OCI-LY3 (cell line): ENCODE data around the gene COL6A3.

Experiments
- H2AFZ ChIP-seq: fragments of 200-600, 300-600 bp; shearing (Covaris generic); 2 replicates; pipeline ENCODE4 v1.6.0; 2014; ENCODE audit warnings: antibody characterized with exemption, low read depth, low read length
- H3K27ac ChIP-seq: fragments of 200-600, 300-600 bp; sonication (generic); 2 replicates; pipeline ENCODE4 v1.5.1; 2014; ENCODE audit warnings: mild to moderate bottlenecking, low read length, moderate library complexity, mixed read lengths
- H3K27me3 ChIP-seq: fragments of 200-600, 300-600 bp; sonication (generic); 2 replicates; pipeline ENCODE4 v1.6.1; 2014; ENCODE audit warnings: low read depth, low read length, mixed read lengths
- H3K36me3 ChIP-seq: fragments of 200-600, 300-600 bp; sonication (generic); replicated peaks from 2 replicates; pipeline ENCODE3; 2014; ENCODE audit warnings: low read depth, low read length, mixed read lengths
- H3K4me1 ChIP-seq: fragments of 300-600, 200-600 bp; sonication (generic); 2 replicates; pipeline ENCODE4 v1.6.1; 2014; ENCODE audit warnings: low read length, mixed read lengths
- H3K4me2 ChIP-seq: fragments of 200-600, 300-600 bp; sonication (generic); 2 replicates; pipeline ENCODE4 v1.6.1; 2014; ENCODE audit warnings: low read length, mixed read lengths
- H3K4me3 ChIP-seq: fragments of 300-600, 200-600 bp; sonication (generic); 2 replicates; pipeline ENCODE4 v1.5.1; 2014; ENCODE audit warnings: antibody characterized with exemption, mild to moderate bottlenecking, low read length, moderate library complexity
- H3K79me2 ChIP-seq: fragments of 300-600, 200-600 bp; shearing (Covaris generic); 2 replicates; pipeline ENCODE4 v1.6.1; 2014; ENCODE audit warnings: mild to moderate bottlenecking, low read length, mixed read lengths
- H3K9ac ChIP-seq: fragments of 300-600, 200-600 bp; shearing (Covaris generic); 2 replicates; pipeline ENCODE4 v1.6.0; 2014; ENCODE audit warnings: mild to moderate bottlenecking, low read length, moderate library complexity
- H3K9me3 ChIP-seq: fragments of 200-600, 300-600 bp; shearing (Covaris generic); 2 replicates; pipeline ENCODE4 v1.6.1; 2014; ENCODE audit warnings: low read length, mixed read lengths; ENCODE audit not compliant: insufficient read depth
- H4K20me1 ChIP-seq: fragments of 200-600, 300-600 bp; sonication (generic); 2 replicates; pipeline ENCODE4 v1.6.1; 2016; ENCODE audit warnings: low read length, mixed read lengths; ENCODE audit not compliant: insufficient read depth
- CTCF ChIP-seq: fragments of 200-600, 300-600 bp; sonication (generic); IDR thresholded peaks from 2 replicates; pipeline ENCODE4 v1.5.1; 2014; ENCODE audit warnings: antibody characterized with exemption, low read length, low read depth
- EZH2phosphoT487 ChIP-seq: fragments of 200-600 bp; shearing (Covaris generic); IDR thresholded peaks from 2 replicates; pipeline ENCODE4 v1.6.1; 2018; ENCODE audit warnings: antibody characterized with exemption, mixed run types, low read depth

Gene COL6A3

GRCh38 chr2:237319887-237320286 lies 94.1 kb downstream of the COL6A3 start:
- Histone ChIP-seq H3K9me3 (no peaks in the 10 kb centered on the region), H3K4me2 (no peak overlapping the region), H4K20me1 (no peaks in the 10 kb centered on the region), H2AFZ (no peak overlapping the region), H3K9ac (no peak overlapping the region), H3K27me3 (peaks cover 12% of the 10 kb centered on the region; the same call in 1 of the 2 replicates), H3K4me3 (no peak overlapping the region), H3K4me1 (no peaks in the 10 kb centered on the region), H3K27ac (no peak overlapping the region), H3K79me2 (no peaks in the 10 kb centered on the region), H3K36me3 (no peaks in the 10 kb centered on the region)
- TF ChIP-seq EZH2phosphoT487 (no peak), CTCF (no peak)

- Histone ChIP-seq H3K9me3 (no peaks in the 10 kb centered on the region), H3K27me3 (peaks cover 6% of the 10 kb centered on the region; the same call in 1 of the 2 replicates), H3K4me1 (no peaks in the 10 kb centered on the region), H3K79me2 (no peaks in the 10 kb centered on the region), H3K36me3 (no peaks in the 10 kb centered on the region), H3K9ac (no peak overlapping the region), H3K4me3 (no peak overlapping the region), H2AFZ (no peak overlapping the region), H4K20me1 (no peaks in the 10 kb centered on the region), H3K4me2 (no peak overlapping the region), H3K27ac (no peak overlapping the region)
- TF ChIP-seq EZH2phosphoT487: no peak
- no peak for TF ChIP-seq CTCF
Observed at GRCh38 chr2:237319086-237319820, 94.7 kb downstream of the COL6A3 start.

GRCh38 chr2:237316339-237316738 lies 97.6 kb downstream of the COL6A3 start:
- no peak overlapping the region for H3K4me3 ChIP-seq
- H3K36me3 ChIP-seq: no peaks in the 10 kb centered on the region

GRCh38 chr2:237315829-237316225 lies 98.1 kb downstream of the COL6A3 start:
- H3K4me2 ChIP-seq: no peak overlapping the region
- H3K79me2 ChIP-seq: no peaks in the 10 kb centered on the region
- no peaks in the 10 kb centered on the region for H3K27me3 ChIP-seq
- TF ChIP-seq CTCF: no peak
- TF ChIP-seq EZH2phosphoT487: no peak
- no peaks in the 10 kb centered on the region for H3K36me3 ChIP-seq
- H3K27ac ChIP-seq: no peak overlapping the region
- H2AFZ ChIP-seq: no peak overlapping the region
- H4K20me1 ChIP-seq: no peaks in the 10 kb centered on the region
- no peak overlapping the region for H3K4me3 ChIP-seq
- H3K4me1 ChIP-seq: no peaks in the 10 kb centered on the region
- H3K9ac ChIP-seq: no peak overlapping the region
- H3K9me3 ChIP-seq: no peaks in the 10 kb centered on the region

More at GRCh38 chr2:237316339-237316738, 97.6 kb downstream of the COL6A3 start:
- H3K27me3 ChIP-seq: no peaks in the 10 kb centered on the region
- TF ChIP-seq EZH2phosphoT487 (no peak), CTCF (no peak)
- H3K9me3 ChIP-seq: no peaks in the 10 kb centered on the region
- no peak overlapping the region for H3K9ac ChIP-seq
- H2AFZ ChIP-seq: no peak overlapping the region
- H3K79me2 ChIP-seq: no peaks in the 10 kb centered on the region
- no peaks in the 10 kb centered on the region for H4K20me1 ChIP-seq
- no peak overlapping the region for H3K4me2 ChIP-seq
- H3K27ac ChIP-seq: no peak overlapping the region
- no peaks in the 10 kb centered on the region for H3K4me1 ChIP-seq
